Adipose tissue (tissue), 3 donors: ENCODE measurements around the gene MBD2. TPM values are rescaled to one million over a fixed set of nuclear protein-coding genes. Genes with fewer than 3 reads are reported as not detected.
"Not testable (repeated sequence)": the region's sequence is repeated elsewhere in the genome, so short reads cannot be mapped to it uniquely, and the experiment has no call there.

ENCODE experiments used
- H3K27ac ChIP-seq: one replicate; pipeline ENCODE4 v1.5.1; 2013; ENCODE audit warnings: low read depth, low read length
- WGBS, 3 donors: extraction: QIAGEN DNeasy Blood & Tissue Kit; methylation state at CpG; one replicate each; pipeline ENCODE4 v1.1.7; 2013; 5-methylcytosine and 5-hydroxymethylcytosine counted together
- polyA plus RNA-seq, 3 donors: library from polyadenylated mRNA; stranded (reverse); fragments of 200-250 nt; gene quantifications; one replicate each; pipeline ENCODE4 v1.2.3, GENCODE V29; 2013
- donor health status: healthy with polysubstance abuse.
- donor health status: Bipolar disorder and iron deficiency.
- donor health status: healthy.

The MBD2 gene
- polyA plus RNA-seq, 3 donors: 25.2 to 39.3 (median 32.5) TPM

DNA sequence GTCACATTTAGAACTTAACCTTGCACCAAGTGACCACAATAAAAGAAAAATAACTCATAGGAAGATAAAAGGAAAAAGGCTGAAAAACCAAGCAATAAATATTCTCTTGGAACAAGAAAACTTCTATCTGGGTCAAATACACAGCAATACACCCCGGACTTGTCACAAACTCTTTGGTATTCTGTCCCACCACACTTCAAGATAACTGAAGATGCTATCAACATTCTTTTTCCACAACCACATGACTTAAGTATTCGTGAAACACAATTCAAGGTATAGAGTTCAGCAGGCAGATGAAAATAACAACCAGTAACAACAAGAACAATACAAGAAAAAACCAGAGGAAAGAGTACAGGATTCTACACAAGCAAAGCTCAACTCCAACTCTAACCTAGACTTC is 18.0 kb downstream of the MBD2 start:
- WGBS, 3 donors: 27 to 62% (median 50%) methylated on average over 2 of the region's 2 CpGs
- H3K27ac ChIP-seq: no peak overlapping the region

DNA sequence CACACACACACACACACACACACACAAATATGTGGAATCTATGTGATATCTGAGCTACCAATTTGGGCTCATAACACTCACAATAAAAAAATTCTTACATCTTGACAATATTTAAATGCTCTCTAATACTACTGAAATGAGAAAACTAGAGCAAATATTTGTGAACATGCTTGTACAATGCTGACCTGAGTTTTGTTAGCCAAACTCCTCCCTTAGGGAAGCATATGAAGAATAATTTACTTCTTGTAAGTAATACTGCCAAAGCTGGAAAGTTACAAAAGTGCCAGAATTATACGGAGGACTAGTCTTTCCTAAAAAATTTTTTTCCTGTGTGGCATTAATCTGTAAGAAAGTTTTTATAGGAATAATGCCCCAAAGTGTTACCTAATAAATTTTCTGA is 18.5 kb downstream of the MBD2 start:
- H3K27ac ChIP-seq: no peak overlapping the region
- 18 to 31% (median 27%) methylated on average over 1 of the region's 1 CpG for WGBS, 3 donors

DNA sequence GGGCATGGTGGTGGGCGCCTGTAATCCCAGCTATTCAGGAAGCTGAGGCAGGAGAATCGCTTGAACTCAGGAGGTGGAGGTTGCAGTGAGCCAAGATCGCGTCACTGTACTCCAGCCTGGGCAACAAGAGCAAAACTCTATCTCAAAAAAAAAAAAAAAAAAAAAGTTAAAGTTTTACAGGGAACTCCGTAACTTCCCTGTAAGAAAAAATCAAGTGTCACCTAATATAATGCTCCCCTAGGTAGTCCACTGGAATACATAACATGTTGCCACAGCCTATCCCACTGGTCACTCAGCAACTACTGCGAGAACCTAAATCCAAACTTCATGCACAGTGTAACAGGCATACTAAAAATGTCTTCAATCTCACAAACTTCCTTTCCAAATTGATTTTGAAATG is 19.0 kb downstream of the MBD2 start:
- not testable (repeated sequence) for H3K27ac ChIP-seq
- WGBS, 3 donors: 39 to 80% (median 74%) methylated on average over 5 to 6 of the region's 6 CpGs

DNA sequence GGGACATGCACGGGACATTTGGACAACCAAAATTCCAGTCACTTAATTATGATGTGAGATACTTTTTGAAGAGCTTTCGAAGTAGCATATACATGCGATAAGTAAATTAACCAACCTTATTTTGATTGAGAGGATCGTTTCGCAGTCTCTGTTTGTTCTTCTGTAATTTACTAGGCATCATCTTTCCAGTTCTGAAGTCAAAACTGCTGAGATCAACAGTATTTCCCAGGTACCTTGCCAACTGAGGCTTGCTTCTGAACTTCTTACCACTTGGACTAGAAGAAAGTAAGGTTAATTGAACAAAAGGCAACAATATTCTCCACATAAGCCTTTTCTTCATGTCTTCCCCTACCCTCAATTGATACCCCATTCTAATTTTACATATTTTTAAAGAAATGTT is 19.6 kb downstream of the MBD2 start:
- 92 to 96% (median 94%) methylated on average over 5 of the region's 5 CpGs for WGBS, 3 donors
- H3K27ac ChIP-seq: no peak overlapping the region

DNA sequence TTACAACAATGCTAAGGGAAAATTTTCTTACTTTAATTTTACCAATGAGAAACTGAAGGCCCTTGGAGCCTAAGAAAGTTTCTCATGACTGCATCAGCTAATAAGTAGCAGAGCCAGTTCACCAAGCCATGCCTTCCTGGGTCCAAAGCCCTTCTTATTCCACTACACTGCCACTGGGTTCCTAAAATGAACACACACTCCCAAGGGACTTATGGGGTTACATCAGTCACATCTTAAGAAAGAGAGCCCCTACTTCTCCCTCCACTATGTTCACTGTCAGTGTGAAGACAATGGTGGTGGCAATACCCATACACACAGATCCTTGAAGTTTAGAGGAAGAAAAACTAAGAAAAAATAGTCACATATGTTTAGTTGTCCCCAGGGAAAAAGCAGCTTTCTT is 20.6 kb downstream of the MBD2 start:
- H3K27ac ChIP-seq: no peak overlapping the region

DNA sequence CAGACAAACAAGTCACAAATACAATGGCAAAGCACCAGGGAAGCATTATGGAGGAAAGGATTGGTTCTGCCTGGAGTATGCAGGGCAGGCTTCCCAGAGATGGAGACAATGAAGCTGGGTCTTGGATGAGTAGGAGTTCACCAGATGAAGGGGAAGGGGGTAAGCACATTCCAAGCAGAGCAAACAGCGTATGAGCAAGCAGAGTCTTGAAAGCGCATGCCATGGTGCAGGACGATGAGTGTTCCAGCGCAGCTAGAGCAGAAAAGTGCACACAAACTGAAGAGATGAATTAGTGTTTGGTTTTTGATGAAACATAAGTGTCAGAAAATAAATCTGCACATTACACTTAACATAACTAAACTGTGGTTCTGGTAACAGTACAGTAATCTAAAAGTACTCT is 21.6 kb downstream of the MBD2 start:
- WGBS, 3 donors: 95 to 100% (median 98%) methylated on average over 4 of the region's 4 CpGs
- no peak overlapping the region for H3K27ac ChIP-seq

DNA sequence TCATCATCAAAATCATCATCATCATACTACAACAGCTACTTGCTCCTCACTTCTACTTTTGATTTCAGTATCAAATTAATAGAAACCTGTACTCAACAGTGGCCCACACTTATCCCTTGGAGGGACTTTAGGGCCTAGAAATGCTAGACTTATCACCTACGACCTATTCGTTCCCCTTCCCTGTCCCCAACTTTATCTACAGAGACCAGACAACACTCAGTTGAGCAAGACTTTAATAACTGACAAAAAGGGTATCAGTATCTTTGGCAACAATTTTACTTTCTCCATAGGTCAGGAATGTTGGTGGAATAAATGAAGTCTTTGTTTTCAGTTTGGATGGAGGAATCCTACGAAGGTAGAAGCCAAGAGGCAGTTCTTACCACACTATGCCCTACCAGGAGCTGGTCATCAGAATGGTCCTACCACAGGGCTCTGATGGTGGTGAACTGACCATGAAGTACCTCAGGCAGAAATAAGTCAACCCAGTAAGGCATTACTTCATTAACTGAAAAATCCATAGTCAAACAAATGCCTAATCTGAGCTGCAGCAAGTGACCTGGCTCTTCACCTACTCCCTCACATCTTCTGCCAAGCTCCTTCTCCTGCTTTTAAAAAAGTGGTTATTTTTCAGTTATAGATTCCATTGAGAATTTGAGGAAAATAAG is 26.6 kb downstream of the MBD2 start:
- 90 to 94% (median 90%) methylated on average over 3 of the region's 3 CpGs for WGBS, 3 donors
- no peak overlapping the region for H3K27ac ChIP-seq

DNA sequence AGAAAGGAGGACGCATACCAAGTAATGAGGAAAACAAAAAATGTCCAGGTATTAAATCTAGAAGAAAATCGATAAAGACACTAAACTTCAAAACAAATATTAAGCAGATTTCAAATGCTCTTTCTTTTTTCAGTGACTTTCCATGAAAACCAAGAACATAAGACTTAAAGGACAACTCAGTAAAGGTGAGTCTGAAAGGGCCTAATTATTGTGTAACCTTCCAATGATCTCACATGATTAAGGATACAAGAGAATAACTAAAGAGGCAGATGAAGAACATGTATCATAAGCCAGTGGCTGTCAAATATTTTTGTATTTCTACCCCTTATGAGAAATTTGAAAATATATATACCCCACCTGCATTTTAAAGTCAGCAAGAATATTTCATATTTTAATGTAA is 30.7 kb downstream of the MBD2 start:
- H3K27ac ChIP-seq: no peak overlapping the region
- whole genome bisulfite sequencing, 3 donors: 90 to 99% (median 96%) methylated on average over 2 of the region's 2 CpGs

DNA sequence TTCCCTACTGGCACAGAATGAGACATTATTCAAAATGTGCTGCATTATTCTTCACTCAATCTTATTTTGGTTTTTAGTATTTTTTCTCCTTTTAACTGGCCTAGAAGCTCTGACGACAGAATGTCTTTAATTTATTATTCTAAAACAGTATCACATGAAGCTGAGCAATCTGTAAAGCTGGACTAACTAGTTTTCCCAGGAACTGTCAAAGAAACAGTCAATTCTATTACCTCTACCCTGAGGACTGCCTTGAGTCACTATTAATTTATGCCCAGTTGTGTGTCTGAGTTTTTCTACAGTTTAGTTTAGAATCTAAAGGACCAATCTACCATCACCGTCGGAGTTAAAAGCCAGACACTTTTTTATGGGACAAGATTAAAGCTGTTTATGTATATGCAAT is 31.6 kb downstream of the MBD2 start:
- WGBS, 3 donors: 53 to 94% (median 91%) methylated on average over 3 of the region's 3 CpGs
- H3K27ac ChIP-seq: no peak overlapping the region

DNA sequence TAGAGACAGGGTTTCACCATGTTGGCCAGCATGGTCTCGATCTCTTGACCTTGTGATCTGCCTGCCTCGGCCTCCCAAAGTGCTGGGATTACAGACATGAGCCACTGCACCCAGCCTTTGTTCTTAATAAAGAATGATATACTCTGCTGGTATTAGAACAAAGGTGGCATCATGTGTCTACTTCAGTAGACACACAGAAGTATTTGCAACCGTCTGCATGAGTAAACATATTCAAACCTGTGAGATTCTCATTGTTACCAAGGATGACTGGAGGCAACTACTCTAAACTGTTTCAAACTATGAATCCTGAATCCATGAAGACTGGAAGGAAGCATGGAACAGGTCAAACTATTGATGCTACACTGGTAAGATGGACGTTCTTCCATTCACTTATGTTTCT is 32.1 kb downstream of the MBD2 start:
- no peak overlapping the region for H3K27ac ChIP-seq
- WGBS, 3 donors: 93 to 96% (median 95%) methylated on average over 4 of the region's 4 CpGs

DNA sequence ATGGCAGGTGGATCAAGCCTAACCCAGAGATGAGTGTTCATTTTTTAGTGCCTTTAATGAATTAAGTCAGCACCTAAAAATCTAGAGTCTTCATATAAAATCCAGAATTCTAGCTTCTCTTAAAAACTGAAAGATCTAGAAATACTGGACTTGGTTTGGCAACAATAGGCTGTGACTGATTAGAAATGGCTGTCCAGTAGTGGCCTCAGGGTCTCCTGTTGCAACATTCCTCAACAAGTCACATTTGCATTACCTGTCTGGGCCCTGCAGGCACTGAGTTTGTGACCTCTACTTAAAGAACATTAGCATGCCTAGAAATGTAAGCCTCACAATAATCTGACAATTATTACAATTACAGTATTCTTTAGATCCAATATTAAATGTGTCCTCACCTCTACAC is 33.1 kb downstream of the MBD2 start:
- H3K27ac ChIP-seq: no peak overlapping the region

DNA sequence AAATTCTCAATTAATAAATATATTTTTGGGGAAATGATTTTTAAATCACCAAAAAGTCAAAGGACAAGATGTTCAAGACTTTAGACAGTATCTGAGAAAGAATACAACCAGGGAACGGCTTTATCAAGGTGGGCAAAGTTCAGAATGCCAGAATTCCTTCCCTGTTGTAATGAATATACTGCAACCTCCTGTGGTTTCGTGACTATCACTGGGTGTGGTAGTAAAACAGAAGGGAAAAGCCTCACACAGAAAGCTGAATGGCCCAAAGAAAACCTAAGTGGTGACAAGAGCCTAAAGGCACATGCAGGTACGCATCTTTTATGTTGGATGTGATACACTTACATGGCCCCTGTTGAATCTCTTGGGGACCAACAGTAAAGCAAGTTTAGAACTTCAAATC is 37.1 kb downstream of the MBD2 start:
- WGBS, 3 donors: 74 to 95% (median 95%) methylated on average over 3 of the region's 3 CpGs
- H3K27ac ChIP-seq: no peak overlapping the region

DNA sequence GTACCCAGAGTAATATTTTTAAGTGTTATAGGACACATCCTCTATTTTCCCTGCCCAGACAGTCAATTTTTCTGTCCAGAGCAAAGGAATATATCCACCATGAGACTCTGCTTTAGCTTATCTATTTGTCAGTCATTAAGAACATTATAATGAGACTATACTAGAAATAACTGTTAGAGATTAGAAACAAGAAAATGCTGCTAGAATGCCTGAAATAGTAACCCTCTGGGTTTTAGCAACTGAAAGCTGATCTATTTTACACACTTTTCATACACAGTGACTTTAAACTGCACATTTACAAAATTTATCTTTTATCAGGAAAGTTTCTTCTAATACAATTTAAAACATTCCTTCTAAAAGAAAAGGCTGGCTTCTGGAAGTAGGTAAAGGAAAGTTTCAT is 39.6 kb downstream of the MBD2 start:
- no peak overlapping the region for H3K27ac ChIP-seq

DNA sequence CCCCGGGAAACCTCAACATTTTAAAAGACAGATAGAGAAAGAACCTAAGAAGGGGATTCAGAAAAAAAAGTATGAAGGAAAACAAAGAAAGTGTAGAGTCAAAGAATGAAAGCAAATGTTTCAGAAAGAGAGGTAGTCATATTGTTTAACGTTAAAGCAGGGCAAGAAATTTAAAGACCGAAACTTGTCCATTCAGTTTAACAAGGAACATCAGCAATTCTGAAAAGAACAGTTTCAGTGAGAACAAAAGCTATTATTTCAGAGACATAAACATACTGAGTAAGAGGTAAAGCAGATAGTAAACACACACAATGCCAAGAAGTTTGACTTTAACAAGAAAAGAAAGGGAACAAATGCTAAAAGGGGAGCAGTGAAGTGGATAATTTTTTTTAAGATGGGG is 41.1 kb downstream of the MBD2 start:
- H3K27ac ChIP-seq: no peak overlapping the region
- WGBS, 3 donors: 91 to 96% (median 94%) methylated on average over 3 of the region's 3 CpGs

DNA sequence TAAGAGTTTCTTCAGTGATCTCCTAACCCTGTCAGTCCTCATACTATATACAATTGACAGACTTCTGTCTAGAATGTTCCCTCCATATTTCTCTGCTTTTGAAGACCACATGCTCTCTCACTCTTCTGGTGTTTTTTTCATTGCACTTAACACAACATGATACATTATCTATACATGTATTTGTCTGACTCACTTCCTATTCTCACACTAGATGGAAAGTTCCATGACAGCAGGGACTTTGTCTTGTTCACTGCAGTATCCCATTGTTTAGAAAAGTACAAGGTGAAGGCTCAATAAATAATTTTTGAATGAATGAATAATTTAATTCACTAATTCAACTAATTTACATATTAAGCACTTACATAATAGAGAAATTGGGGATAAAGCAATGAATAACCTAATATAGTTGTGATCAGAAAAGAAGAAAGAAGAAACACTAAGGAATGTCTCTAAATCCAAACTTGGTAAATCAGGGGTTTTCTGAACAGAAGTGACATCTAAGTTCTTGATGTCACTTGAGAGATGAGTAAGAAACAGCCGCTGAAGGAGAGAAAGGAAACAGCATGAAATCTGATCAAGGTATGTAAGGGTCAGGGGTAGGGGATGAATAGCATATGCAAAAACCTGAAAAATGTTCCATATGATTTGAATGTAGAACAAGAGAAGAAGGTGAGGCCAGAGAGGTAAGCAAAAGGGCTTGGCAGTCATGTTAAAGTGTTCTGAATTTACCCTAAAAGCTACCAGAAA is 42.4 kb downstream of the MBD2 start:
- 82 to 91% (median 84%) methylated on average over 1 of the region's 1 CpG for WGBS, 3 donors
- H3K27ac ChIP-seq: no peak overlapping the region

DNA sequence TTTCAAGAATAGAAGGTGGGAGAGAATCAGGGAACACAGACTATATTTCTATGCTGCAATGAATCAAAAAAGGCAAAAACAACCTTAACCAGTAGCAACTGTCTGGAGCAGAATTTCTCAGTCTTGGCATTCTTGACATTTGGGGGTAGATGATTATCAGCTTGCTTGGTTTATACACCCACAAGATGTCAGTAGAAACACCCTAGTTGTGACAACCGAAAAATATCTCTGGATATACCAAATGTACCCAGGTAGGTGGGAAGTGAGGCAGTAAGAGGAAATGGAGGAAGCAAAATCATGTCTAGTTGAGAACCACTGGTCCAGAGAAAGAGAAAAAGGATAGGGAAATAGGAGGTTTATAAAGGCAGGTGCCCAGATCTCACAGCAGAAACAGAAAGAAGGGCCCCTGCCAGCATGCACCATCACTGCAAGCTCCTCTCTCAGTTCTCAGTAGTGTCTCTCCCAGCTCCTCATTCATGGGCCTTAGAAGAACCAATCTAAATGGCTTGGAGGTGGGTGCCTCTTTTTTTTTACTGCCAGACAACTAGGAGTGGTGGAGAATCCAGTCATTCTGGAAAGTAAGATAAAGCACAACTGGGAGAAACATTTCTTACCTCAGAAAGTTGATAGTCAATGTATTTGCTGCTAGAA is 50.4 kb downstream of the MBD2 start:
- no peak overlapping the region for H3K27ac ChIP-seq
- 73 to 80% (median 75%) methylated on average over 1 of the region's 1 CpG for WGBS, 3 donors

DNA sequence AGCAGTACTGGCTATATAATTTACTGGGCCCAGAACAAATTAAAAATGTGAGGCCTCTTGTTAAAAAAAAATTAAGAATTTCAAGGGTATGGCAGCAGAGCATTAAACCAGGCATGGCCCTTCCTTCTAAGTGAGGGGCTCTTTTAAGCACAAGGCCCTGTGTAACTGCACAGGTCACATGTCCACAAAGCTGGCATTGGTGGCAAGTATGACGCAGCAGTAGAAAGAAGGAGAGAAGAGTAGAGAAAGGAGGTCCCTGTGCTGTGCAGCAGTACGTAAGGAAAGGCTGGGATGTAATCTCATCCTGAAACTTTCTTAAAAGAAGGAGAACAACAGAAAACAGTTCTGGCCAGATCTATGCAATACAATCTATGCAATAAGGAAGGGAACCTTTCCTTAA is 51.2 kb downstream of the MBD2 start:
- 82 to 97% (median 94%) methylated on average over 2 of the region's 2 CpGs for WGBS, 3 donors
- H3K27ac ChIP-seq: no peak overlapping the region

DNA sequence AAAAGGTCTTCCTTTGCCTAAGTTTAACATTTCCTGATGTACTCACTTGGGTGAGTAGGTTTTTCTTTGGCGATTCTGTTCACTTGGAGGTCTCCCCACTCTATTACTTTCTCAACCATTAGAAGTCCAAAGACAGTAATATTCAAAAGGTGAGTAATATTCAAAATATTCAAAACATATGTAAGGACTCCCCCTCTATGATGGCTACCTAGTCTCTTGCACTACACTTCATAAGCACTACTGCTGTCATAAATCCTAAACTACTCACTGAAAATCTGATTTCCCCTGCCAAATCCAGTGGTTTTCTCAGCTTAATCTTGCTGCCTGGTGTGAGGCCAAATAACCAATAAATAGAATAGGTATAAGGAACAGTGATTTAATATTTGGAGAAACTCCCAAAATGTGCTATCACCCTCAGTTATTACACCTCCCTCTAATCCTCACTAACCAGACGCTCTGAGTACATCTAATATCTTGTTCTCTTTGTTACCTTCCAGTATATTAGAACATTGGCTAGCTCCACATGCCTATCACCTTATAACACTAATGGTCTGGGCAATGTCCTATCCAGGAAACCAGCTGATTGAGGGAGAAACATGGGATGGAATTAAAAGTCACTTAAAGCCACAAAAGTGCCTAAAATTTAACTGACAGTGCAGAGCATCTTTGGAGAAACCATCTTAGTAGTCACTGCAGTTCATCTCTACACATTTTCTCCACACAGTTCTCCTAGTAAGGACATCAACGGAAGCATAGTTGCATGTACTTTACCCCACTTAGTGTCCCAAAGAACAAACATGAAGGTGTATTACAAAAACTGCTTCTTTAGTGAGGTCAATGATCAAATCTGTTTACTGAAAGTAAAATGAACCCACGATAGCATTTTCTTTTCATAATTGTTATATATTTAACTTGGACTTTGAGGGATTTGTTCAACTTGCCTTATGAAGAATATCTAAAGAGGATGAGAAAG is 54.8 kb downstream of the MBD2 start:
- 88 to 94% (median 92%) methylated on average over 4 of the region's 4 CpGs for WGBS, 3 donors

DNA sequence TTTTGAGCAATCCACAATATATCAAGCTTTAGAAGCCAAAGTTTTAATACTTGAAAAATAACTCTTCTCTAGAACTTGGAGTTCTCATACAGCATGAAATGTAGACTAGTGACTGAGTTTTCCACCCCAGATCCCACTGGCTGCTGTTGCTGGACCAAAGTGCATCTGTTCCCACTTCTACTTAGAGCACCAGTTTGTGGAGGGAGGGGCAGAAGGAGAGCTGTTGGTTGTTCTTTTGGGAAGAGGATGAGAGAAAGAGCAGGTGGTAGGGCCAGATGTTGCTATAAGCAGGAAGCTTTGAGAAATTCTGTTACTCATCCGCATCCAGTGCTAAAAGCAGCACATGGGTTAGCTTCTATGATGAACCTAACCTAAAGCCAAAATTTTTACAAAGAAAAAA is 59.0 kb downstream of the MBD2 start:
- H3K27ac ChIP-seq: no peak overlapping the region
- 94 to 100% (median 96%) methylated on average over 1 of the region's 1 CpG for WGBS, 3 donors

More for the DNA sequence above, 54.8 kb downstream of the MBD2 start:
- no peak overlapping the region for H3K27ac ChIP-seq
